IPS-NIHi11 (cell line): ENCODE measurements around the gene C1QTNF8.

ENCODE experiments used
- DNase-seq: peaks from one replicate; pipeline ENCODE4 v3.0.0; 2012; ENCODE audit warnings: mixed read lengths, low spot score

The C1QTNF8 gene

DNA sequence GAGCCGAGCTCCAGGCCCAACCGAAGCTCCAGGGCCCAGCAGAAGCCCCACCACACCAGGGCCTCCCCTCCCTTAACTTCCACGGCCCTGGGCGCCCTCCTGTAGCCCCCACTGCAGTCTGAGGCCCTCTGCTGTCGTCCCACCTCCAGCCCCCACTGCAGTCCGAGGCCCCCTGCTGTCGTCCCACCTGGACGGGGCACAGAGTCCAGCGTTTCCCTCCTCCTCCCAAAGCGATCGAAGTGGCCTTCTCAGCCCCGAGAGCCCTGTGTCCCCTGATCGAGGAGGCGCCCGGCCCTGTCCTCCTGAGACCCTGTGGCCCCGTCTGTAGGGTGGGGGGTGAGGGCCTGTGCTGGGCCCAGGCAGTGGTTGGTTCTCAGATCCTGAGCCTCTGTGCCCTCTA, 31.1 kb upstream of the C1QTNF8 start:
- no peak for DNase-seq

DNA sequence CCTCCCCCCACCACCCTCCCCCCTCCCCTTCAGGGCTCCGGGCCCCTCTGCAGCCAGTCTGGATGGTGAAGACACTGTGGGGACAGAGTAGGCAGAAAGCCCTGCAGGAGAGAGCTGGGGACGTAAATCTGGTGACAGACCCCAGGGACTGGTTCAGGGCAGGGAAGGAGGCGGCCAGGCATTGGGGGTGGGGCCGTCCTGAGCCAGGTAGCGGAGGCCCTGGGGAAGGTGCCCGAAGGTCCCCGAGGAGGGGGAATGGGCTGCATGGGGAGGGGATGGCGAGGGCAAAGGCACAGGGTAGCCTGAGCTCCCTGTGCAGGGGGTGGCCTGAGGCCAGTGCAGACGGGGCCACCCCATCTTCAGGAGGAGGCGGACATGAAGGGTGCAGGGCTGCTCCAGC, 30.5 kb upstream of the C1QTNF8 start:
- no peak for DNase-seq

DNA sequence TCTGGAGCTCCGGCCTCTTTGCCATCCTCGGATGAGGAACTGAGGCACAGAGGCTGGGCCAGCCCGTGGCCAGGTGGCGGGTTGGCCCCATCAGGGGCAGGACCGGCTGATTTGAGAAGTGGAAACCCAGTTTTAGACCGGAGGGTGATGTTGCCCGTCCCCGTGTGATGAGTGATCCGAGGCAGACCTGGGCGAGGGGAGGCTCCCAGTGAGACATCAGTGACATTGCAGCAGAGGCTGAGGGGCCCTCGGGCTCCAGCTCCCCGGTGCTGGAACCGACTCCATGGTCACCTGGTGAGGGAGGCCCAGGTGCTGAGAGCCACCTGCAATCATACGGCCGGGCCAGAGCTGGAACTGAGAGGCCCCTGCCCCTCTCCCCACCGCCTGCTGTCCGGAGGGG, 30.0 kb upstream of the C1QTNF8 start:
- no peak for DNase-seq

DNA sequence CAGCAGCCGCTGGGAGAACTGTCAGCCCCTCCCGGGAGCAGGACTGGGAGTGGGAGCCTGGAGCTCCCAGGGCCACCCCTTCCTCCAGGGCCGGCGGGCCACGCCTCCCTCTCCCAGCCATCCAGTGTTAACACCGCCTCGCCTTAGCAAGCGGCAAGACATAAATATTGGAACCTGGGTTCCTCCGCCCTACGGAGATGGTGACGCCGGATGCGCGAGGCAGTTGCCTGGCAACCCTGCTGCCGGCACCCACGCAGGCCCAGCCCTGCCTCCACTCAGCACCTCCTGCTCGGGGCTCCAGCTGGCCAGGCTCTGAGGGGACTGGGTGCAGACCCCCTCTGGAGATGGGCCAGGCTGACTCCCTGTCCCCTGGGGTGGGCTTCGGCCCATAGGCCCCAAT, 29.4 kb upstream of the C1QTNF8 start:
- peak; percentile 57 for DNase-seq

DNA sequence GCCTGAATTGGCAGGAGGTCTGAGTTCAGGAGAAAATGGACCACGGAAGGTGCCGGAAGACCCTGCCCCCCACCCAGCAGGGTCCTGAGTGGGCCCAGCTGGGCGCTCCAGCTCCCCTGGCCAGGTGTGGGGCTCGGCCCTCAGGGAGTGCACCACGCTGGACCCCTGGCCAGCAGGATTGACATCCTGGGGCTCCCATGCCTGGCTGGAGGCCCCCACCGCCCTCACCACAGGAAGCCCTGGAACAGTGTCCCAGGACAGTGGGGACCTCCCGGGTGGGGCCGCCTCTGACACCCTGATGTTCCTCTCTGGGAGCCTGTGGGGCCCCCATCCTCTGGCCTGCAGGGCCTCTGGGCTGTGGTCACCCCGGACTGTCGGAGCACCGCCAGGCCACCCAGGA, 28.8 kb upstream of the C1QTNF8 start:
- no peak for DNase-seq

DNA sequence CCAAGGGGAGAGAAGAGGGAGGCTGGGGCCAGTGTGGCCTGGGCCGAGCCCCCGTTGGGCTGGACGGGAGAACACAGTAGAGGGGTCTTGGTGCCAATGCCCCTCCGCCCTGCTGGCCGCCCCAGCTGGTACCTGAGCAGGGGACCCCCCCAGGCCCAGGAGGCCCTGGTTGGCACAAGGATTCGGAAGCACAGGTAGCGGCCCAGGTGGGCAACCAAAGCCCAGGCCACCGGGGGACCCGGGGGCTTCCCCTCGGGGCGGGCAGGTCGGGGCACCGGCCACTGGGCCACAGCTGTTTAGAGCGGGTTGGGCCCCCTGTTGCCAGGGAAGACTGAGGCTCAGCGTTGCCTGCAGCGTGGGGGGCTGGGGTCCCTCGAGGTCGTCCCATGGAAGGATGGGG, 28.2 kb upstream of the C1QTNF8 start:
- DNase-seq, result no peak

DNA sequence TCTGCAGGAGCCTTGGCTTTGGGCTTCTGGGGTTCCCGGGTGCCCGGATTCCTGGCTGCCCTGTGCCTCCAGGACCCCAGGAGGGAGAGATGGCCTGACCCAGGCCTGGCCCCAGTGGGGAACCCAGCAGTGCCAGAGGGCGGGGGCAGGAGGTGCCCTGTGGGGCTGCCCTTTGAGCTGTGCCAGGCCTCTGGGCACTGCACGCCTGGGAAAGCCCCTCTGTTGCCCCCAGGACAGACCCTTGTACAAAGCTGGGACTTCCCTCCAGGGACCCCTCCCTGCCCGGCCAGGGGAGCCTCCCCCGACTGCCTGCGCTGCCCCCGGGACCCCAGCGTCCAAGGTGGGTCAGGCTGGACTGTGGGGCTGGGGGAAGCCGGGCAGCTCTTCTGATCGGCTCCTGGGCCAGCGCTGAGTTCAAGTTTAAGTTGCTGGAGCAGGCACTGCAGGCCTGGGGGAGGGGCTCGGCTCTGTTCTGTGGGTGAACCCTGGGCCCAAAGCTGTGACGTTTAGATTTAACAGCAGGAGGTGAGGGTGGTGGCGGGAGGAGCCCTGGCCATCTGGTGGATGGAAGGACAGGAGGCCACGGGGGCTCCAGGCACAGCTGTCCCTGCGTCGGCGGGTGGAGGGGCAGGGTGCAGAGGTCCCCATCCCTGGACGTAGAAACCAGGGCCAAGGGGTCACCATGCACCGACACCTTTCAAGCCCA, 27.6 kb upstream of the C1QTNF8 start:
- DNase-seq, result no peak

DNA sequence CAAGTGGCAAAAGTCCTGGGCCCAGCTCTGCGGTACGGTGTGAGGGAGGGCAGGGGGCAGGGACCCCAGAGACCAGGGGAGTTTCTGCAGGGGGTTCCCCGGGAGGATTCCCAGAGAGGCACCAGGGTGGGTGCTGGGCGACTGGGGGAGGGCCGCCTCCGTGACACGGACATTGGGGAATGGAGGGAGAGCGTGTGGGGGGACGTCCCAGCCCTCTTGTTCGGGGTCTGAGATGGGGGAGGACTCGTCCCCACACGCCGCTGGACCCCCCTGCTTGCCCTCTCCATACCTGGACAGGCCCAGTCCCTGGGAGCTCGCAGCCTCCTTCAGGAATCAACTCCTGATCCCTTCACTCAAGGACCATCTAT, 26.3 kb upstream of the C1QTNF8 start:
- no peak for DNase-seq

DNA sequence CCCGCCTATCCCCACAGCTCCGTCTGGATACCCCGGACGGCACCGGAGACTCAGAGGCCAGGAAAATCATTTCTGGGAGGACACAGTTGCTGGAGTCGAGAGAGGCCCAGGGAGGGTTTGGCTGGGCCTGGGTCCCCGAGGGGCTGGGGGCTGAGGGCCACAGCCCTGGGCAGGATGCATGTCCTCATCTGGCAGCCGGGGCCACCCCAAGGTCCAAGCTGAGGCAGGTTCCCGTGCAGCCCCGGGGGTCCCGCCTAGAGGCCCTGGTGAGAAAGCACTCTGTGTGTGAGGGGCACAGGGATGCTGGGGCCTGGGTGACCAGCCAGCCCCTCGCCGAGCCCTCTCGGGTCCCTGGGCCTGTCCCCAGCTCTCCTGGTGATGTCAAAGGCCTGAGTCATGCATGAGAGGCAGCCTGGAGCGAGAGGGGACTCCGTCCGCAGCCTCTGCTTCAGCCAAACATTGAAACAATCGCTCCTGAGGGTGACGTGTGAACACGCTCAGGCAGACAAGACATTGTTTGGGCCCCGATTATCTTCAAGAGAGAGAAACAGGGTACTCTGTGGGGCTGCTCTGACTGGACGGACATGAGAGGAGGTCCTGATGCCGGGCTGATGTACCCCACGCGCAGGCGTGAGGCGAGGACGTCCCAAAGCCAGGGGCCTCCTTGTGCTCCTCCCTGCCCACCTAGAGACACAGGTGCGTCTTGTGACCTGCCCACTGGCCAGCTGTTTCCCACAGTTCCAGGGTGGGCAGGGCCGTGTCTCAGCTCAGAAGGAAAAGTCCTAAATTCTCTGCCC, 25.8 kb upstream of the C1QTNF8 start:
- DNase-seq, result no peak

DNA sequence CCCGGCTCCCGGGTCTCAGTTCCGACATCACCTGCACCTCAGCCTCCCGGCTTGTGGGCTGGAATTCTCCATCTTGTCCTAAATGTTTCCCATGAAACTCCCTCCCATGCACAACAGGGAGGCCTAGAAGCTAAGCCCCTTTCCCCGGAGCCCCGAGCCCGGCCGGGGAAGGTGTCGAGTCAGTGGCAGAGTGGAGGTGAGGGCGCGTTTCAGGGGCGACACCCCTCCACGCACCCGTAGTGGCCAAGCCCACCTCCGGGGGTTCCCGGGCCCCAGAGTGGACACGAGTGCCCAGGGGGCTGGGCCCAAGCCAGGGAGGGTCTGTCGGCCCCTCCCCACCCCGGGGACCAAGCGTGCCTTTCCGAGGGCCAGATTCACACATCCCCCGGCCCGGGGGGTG, 25.0 kb upstream of the C1QTNF8 start:
- no peak for DNase-seq

DNA sequence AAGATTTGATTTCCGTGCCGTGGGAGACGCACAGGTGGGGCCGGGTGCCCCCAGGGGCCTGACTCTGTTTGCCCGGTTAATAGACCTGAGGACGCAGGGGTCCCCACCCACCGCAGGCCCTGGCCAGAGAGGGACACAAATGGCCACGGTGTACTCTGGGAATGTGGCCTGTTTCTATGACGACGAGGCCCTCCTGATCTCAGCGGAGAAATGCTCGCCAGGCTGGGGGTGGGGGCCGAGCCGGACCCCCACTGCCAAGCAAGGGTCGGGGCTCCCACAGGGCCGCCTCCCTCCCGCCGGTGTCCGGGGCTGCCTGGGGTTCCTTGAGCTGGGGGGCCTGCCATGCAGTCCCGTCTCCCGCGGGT, 24.5 kb upstream of the C1QTNF8 start:
- no peak for DNase-seq

DNA sequence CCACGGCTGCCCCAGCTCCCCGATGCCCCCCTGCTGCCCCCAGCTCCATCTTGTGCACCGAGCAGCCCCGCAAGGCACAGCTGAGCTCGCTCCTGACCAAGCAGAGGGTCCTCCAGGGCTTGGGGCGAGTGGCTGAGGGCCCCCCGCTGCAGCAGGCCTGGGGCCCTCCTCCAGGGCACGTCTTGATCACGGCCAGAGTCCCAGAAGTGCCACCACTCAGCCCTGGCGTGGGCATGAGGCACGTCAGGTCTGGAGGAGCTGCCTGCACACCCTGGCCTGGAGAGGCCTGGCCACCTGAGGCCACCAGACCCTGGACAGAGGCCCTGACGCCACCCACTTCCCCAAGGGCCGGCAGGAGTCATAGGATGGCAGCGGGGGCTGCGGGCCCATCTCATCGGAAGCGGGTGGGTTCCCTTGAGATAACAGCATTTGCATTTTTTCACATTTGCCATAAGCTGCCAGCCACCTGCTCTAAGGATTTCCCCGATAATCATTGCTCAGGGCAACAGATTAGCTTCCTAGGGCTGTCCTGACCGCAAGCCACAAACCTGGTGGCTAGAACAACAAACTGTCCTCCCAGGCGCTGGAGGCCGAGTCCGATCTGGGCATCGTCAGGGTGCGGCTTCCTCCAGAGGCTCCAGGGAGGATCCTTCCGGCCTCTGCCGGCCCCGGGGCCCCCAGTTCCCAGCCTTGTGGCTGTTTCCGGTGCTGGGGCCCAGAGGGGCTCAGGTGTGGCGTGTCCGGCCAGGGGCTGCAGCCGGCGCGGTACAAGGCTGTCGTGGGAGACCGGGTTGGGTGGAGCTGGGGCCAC, 23.9 kb upstream of the C1QTNF8 start:
- no peak for DNase-seq

DNA sequence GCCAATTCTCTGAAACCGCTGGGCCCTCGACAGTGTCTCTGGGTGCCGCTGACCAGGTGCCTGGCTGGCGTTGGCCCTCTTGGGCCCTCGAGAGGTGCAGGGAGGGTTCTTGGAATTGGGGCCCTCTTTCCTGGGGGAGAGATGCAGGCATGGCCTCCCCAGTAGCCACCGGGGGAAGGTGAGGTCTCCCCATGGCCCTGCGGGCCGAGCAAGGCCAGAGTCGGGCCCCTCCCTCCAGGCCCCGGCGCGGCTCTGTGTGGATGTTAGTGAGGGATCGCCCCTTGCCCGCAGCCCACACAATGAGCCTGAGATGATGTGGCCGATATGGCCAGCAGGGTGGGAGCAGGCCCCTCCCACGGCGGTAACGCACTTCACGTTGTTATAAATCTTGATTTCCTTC, 23.1 kb upstream of the C1QTNF8 start:
- DNase-seq, result no peak

DNA sequence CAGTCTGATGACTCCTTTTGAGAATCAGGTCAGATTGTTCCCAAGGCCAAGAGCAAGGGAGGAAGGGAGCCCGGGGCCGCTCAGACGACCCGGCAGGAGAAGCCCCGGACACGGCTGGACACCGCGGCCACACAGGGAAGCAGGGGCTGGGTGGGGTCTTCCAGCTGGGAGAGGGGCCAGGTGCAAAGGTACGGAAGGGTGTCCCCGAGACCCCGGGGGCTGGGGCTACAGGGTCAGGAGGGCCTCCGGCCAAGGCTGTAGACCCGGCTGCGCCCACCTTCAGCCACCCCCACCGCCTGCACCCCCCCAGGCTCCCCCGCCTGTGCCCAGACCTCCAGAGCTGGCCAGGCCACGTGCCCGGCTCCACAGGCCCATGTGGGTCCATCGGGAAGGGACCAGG, 21.9 kb upstream of the C1QTNF8 start:
- DNase-seq, result no peak

DNA sequence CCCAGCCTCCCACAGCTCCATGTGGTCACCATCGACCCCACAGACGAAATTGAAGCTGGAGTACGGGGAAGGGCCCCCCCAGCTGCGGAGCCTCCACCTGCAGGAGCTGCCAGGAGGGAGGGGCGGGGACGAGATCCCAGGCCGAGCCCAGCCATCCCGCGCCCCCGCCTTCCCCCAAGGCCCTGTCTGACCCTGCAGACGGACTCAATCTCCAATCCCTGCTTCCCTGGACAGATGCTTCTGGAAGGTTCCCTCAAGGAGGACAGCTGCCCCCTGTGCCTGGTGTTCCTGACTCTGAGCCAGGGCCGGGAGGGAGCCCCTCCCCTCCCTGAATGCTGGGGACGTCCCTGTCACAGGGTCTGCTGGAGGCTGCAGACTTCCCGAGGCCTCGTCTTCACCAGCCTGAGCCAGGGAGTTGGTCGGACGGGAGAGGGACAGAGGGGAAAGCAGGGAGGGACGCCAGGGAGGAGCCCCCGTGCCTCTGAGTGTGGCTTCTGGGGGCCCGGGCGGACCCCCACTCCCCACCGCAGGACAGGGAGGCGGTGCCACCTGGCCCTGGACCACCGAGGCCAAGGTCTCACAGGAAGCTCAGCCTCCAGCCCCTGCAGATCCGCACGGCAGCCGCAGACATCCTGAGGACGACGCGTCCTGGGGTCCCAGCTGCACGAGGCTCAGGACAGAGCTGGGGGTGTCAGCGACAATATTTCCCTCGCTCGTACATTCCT, 21.3 kb upstream of the C1QTNF8 start:
- DNase-seq, result no peak

DNA sequence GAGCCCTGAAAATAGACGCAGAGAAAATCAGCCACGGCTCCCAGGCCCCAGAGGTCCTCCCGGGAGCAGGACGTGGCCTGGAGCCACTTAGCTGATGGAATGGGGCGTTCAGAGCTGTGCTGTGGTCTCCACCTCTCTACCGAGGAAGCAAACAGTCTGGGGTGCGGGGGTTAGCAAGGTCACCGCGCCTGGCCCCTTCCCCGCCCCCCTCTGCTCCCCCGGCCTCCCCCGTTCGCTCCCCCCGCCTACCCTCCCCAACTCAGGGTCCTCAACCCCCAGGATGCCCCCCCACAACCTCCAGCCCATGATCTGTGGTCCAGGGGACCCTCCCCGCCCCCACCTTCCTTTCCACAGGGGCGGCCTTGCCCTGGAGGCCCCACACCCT, 20.6 kb upstream of the C1QTNF8 start:
- DNase-seq, result no peak

DNA sequence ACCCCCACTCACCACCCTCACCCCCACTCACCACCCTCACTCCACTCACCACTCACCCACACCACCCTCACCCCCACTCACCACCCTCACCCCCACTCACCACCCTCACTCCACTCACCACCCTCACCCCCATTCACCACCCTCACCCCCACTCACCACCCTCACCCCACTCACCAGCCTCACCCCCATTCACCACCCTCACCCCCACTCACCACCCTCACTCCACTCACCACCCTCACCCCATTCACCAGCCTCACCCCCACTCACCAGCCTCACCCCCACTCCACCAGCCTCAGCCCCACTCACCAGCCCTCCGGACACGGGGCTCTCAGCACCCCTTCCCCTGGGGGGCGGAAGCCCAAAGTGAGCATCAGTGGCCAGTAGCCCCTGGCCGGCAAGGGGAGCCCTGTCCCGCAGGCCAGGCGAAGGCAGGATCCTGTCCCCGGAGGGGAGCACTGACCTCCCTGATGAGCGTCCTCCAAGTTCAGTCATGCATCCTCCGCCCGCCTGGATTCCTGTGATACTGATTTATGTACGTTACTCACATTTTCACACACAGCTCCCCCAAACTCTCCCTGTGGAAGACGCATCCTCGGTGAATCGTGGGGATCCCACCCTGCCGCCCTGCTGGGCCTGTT, 18.0 kb upstream of the C1QTNF8 start:
- DNase-seq, result no peak

DNA sequence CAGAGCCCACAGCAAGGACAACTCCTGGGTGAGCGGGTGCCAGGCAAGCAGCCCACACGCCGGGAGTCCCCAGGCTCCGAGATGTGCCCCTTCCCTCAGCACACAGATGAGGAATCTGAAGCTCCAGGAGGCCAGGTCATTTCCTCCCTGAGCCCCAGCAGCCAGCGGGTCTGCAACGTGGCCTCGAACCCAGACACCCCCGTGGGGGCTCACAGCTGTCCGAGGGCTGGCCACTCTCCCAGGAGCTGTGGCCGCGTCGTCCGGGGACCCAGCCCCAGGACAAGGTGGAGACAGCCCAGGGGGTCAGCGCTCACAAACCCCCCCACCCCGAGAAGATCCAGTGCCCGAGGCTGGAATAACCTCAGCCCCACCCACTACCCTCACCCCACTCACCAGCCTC, 17.4 kb upstream of the C1QTNF8 start:
- no peak for DNase-seq

DNA sequence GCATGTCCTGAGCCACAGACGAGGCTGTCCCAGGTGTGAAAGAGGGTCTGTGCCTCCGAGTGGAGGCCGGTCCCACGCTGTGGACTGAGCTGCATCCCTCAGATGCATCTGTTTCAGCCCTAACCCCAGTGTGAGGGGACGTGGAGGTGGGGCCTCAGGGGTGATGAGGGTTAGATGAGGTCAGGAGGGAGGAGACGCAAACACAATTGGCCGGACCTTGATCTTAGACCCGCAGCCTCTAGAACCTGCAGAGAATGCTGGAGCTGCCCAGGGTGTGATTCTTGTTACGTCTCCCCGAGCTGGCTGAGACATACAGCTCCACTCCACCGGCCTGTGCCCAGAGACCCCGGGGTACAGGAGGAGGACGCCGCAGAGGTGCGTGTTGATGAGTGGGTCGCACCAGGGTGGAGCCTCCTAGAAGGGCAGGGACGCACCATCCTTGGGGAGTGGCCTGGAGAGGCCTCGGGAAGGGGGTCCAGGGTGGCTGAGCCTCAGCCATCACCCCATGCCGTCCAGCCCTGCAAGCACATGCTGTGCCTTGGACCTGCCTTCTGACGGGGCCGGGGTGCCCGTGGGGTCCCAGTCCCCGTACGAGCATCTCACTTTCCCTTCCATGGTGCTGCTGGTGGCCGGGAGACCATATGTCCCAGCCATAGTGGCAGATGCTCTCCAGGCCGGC, 16.6 kb upstream of the C1QTNF8 start:
- DNase-seq, result no peak

DNA sequence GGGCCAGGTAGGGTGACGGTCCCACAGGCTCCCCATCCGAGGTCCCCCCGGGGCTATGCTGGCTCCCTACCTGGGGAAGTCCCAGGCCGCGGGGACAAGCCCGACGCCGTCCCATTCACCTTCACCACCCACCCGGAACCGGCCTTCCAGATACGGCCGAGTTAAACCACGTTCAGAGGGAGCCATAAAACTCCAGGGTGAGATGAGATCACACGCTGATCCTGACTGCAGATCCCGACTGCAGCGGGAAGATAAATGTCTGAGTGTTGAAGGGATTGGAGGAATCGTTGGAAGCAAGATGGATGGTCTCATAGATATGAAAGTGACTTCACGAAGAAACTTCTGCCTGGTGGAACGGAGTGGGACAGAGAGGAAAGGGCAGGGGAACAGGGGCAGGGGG, 13.6 kb upstream of the C1QTNF8 start:
- DNase-seq, result no peak
